HepG2 (cell line): ENCODE data around the gene SERTAD2. TPM values are rescaled to one million over a fixed set of nuclear protein-coding genes. Genes with fewer than 3 reads are reported as not detected.

Experiments
- CC2D1A ChIP-seq: sonication (generic); formaldehyde crosslinking; IDR thresholded peaks from 2 replicates; pipeline ENCODE4 v1.8.1; 2023; ENCODE audit warnings: mild to moderate bottlenecking, missing genetic modification reagents
- DR1 ChIP-seq: sonication (generic); formaldehyde crosslinking; IDR thresholded peaks from 2 replicates; pipeline ENCODE4 v1.8.0; 2021; ENCODE audit warnings: mild to moderate bottlenecking, missing genetic modification reagents, inconsistent platforms
- ELF1 ChIP-seq: sonication (generic); formaldehyde crosslinking; IDR thresholded peaks from 2 replicates; pipeline ENCODE4 v1.4.0; 2020; ENCODE audit warnings: missing genetic modification reagents
- HHEX ChIP-seq: IDR thresholded peaks from 2 replicates; pipeline ENCODE4 v1.6.1; 2016; ENCODE audit warnings: control low read depth
- HNF4G ChIP-seq, 2 experiments: sonication (generic) in 1 of 2; formaldehyde crosslinking in 1 of 2; IDR thresholded peaks; 2 replicates each; pipeline versions ENCODE4 v1.4.0 to v1.6.1; 2011 to 2020; ENCODE audit warnings: borderline replicate concordance in 2 of 2, low read depth in 2 of 2, mild to moderate bottlenecking in 2 of 2, low read length in 1 of 2, missing genetic modification reagents in 1 of 2, moderate library complexity in 1 of 2
- IRF2 ChIP-seq: IDR thresholded peaks from 2 replicates; pipeline ENCODE4 v1.6.1; 2018; ENCODE audit warnings: missing genetic modification reagents, missing compliant biosample characterization
- KDM1A ChIP-seq: IDR thresholded peaks from 2 replicates; pipeline ENCODE4 v1.6.1; 2016; ENCODE audit warnings: missing compliant biosample characterization
- KMT2B ChIP-seq: IDR thresholded peaks from 2 replicates; pipeline ENCODE4 v1.6.1; 2016; ENCODE audit warnings: missing genetic modification reagents, missing compliant biosample characterization
- MTF1 ChIP-seq: sonication (generic); formaldehyde crosslinking; IDR thresholded peaks from 2 replicates; pipeline ENCODE4 v1.5.0; 2020; ENCODE audit warnings: missing genetic modification reagents
- NKX3-1 ChIP-seq: sonication (generic); formaldehyde crosslinking; IDR thresholded peaks from 2 replicates; pipeline ENCODE4 v1.5.0; 2020; ENCODE audit warnings: missing genetic modification reagents
- NR2F2 ChIP-seq: IDR thresholded peaks from 2 replicates; pipeline ENCODE4 v1.6.1; 2012; ENCODE audit warnings: low read depth, inconsistent platforms, borderline replicate concordance
- RORA ChIP-seq: sonication (generic); formaldehyde crosslinking; IDR thresholded peaks from 2 replicates; pipeline ENCODE4 v1.5.0; 2020; ENCODE audit warnings: mild to moderate bottlenecking, missing genetic modification reagents, moderate library complexity
- SIN3A ChIP-seq: IDR thresholded peaks from 2 replicates; pipeline ENCODE4 v1.6.1; 2011; ENCODE audit warnings: low read depth, mild to moderate bottlenecking, control low read depth, low read length, borderline replicate concordance
- SNAI1 ChIP-seq: sonication (generic); formaldehyde crosslinking; IDR thresholded peaks from 2 replicates; pipeline ENCODE4 v1.5.0; 2020; ENCODE audit warnings: mild to moderate bottlenecking, missing genetic modification reagents, borderline replicate concordance
- SOX5 ChIP-seq: IDR thresholded peaks from 2 replicates; pipeline ENCODE4 v1.6.1; 2016; ENCODE audit warnings: borderline replicate concordance
- TCF7L2 ChIP-seq: IDR thresholded peaks from 2 replicates; pipeline ENCODE4 v1.6.1; 2011; ENCODE audit warnings: mild to moderate bottlenecking, low read depth, low read length, moderate library complexity
- TEAD2 ChIP-seq: sonication (generic); formaldehyde crosslinking; IDR thresholded peaks from 2 replicates; pipeline ENCODE4 v1.9.0; 2021; ENCODE audit warnings: missing genetic modification reagents
- TP53 ChIP-seq: sonication (generic); formaldehyde crosslinking; conservative IDR thresholded peaks from 2 replicates; pipeline ENCODE4 v1.4.0; 2020; ENCODE audit warnings: missing genetic modification reagents
- ZFP82 ChIP-seq: sonication (generic); formaldehyde crosslinking; IDR thresholded peaks from 2 replicates; pipeline ENCODE4 v1.5.1; 2020; ENCODE audit warnings: mild to moderate bottlenecking, missing genetic modification reagents, borderline replicate concordance
- ZMYM2 ChIP-seq: sonication (generic); formaldehyde crosslinking; IDR thresholded peaks from 2 replicates; pipeline ENCODE4 v1.8.0; 2022; ENCODE audit warnings: mild to moderate bottlenecking, missing genetic modification reagents
- ZNF282 ChIP-seq: fragments of 450-650 bp; IDR thresholded peaks from 2 replicates; pipeline ENCODE4 v1.6.1; 2018; ENCODE audit not compliant: partially characterized antibody
- ZNF460 ChIP-seq: sonication (generic); formaldehyde crosslinking; IDR thresholded peaks from 2 replicates; pipeline ENCODE4 v1.5.1; 2020; ENCODE audit warnings: missing genetic modification reagents, mild to moderate bottlenecking, borderline replicate concordance
- ZNF546 ChIP-seq: sonication (generic); formaldehyde crosslinking; conservative IDR thresholded peaks from 2 replicates; pipeline ENCODE4 v1.8.1; 2023; ENCODE audit warnings: mild to moderate bottlenecking, missing genetic modification reagents
- ZNF605 ChIP-seq: sonication (generic); formaldehyde crosslinking; IDR thresholded peaks from 2 replicates; pipeline ENCODE4 v1.8.0; 2022; ENCODE audit warnings: mild to moderate bottlenecking, missing genetic modification reagents
- polyA plus RNA-seq, 8 experiments: library from polyadenylated mRNA; depleted of rRNA in 3 of 8; stranded (reverse) in 7 of 8; unstranded in 1 of 8; fragments of >200 nt; fragmentation: Illumina TruSeq in 4 of 8; extraction: Trizol in 4 of 8; gene quantifications; 2 replicates each; pipeline versions ENCODE4 v1.2.1 to v1.2.3, GENCODE V29; 2011 to 2016; ENCODE audit warnings: low read depth in 4 of 8, missing spikeins in 1 of 8, mixed read lengths in 1 of 8; ENCODE audit not compliant: insufficient read depth in 1 of 8
- total RNA-seq, 5 experiments: library from RNA; depleted of rRNA; stranded (reverse); fragments of >200 nt; fragmentation: Illumina TruSeq; extraction: Trizol; gene quantifications; 2 replicates each; pipeline ENCODE4 v1.2.3, GENCODE V29; 2016; ENCODE audit warnings: low read depth in 1 of 5
- TF ChIP-seq, protein P1 (sequence below): sonication (generic); formaldehyde crosslinking; IDR thresholded peaks from 2 replicates; pipeline ENCODE4 v1.4.0; 2020; ENCODE audit warnings: missing genetic modification reagents, borderline replicate concordance
- TF ChIP-seq, protein P2 (sequence below): sonication (generic); formaldehyde crosslinking; IDR thresholded peaks from 2 replicates; pipeline ENCODE4 v1.5.0; 2020; ENCODE audit warnings: missing genetic modification reagents
- TF ChIP-seq, protein P3 (sequence below): sonication (generic); formaldehyde crosslinking; IDR thresholded peaks from 2 replicates; pipeline ENCODE4 v1.4.0; 2020; ENCODE audit warnings: low read depth, mild to moderate bottlenecking, missing genetic modification reagents

Gene SERTAD2
- total and polyA plus RNA-seq, 2 of the 13 experiments (the other 11 are each of a cell fraction or from before 2014, with no cell fraction given), result 6.7 to 22.6 TPM

DNA sequence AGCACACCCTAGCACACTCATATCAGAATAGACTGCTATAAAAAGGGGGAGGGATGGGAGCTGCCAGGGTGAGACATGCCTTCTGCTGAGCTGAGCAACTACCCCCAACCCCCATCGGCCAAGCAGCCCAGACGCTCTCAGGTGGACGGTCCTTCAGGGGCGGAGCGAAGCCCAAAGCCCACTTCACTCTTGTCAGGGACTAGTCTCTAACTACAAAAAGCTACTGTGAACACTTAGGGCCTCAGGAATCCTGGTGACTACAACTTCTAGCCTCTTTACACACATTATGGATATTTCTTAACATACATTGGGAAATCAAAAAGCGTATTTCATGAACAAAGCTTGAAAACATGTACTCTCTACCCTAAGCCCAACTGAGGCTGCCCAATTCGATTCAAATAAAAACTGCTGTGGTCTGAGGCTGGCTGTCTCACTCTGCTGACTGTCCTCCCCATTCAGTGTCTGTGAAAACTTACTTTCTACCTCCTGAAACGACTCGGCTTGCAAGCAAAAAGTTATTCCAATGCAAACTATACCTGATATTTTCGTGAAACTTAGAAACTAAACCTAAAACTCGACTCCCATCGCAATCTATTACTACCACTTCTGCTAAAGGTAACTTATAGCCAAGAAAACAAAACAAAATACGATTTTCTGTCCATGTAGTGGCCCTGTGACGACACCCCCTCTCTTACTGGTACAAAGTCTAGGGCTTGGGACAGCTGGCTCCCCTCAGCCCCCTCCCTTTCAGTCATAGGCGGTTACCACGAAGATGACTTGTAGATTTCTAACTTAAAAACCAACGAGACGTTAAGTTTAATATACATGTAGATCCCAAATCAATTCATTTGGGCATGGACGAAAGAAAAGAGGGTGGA is 1.2 kb downstream of the SERTAD2 start (continued):
- TF ChIP-seq ZNF282, result no peak
- TF ChIP-seq, protein P1, sequence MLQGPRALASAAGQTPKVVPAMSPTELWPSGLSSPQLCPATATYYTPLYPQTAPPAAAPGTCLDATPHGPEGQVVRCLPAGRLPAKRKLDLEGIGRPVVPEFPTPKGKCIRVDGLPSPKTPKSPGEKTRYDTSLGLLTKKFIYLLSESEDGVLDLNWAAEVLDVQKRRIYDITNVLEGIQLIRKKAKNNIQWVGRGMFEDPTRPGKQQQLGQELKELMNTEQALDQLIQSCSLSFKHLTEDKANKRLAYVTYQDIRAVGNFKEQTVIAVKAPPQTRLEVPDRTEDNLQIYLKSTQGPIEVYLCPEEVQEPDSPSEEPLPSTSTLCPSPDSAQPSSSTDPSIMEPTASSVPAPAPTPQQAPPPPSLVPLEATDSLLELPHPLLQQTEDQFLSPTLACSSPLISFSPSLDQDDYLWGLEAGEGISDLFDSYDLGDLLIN (CRISPR knock-in tag), result no peak
- no peak for TF ChIP-seq ZNF460 (CRISPR knock-in tag)
- TF ChIP-seq ZNF605 (CRISPR knock-in tag), result peak; percentile 75; the same call in 1 of the 2 replicates
- TF ChIP-seq TEAD2 (CRISPR knock-in tag), result no peak
- no peak for TF ChIP-seq SOX5 (CRISPR knock-in tag)
- peak; percentile 43; the same call in 1 of the 2 replicates for TF ChIP-seq IRF2 (CRISPR knock-in tag)
- no peak for TF ChIP-seq MTF1
- peak; percentile 71 for TF ChIP-seq NKX3-1
- no peak for TF ChIP-seq ZNF546 (CRISPR knock-in tag)
- TF ChIP-seq ELF1 (CRISPR knock-in tag), result 0 out of 2 replicates have a peak, but pooled peaks have one; percentile 14
- TF ChIP-seq DR1, result no peak
- 0 out of 2 replicates have a peak, but pooled peaks have one; percentile 53 for TF ChIP-seq CC2D1A (CRISPR knock-in tag)
- TF ChIP-seq KMT2B (CRISPR knock-in tag), result no peak; the same call in 1 of the 2 replicates
- no peak for TF ChIP-seq NR2F2
- no peak for TF ChIP-seq TP53
- TF ChIP-seq, protein P2, sequence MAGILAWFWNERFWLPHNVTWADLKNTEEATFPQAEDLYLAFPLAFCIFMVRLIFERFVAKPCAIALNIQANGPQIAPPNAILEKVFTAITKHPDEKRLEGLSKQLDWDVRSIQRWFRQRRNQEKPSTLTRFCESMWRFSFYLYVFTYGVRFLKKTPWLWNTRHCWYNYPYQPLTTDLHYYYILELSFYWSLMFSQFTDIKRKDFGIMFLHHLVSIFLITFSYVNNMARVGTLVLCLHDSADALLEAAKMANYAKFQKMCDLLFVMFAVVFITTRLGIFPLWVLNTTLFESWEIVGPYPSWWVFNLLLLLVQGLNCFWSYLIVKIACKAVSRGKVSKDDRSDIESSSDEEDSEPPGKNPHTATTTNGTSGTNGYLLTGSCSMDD (CRISPR knock-in tag), result no peak
- no peak for TF ChIP-seq ZMYM2
- TF ChIP-seq SNAI1 (CRISPR knock-in tag), result 0 out of 2 replicates have a peak, but pooled peaks have one; percentile 32
- TF ChIP-seq HHEX (CRISPR knock-in tag), result no peak
- TF ChIP-seq SIN3A, result peak; percentile 76; the same call in 1 of the 2 replicates
- TF ChIP-seq HNF4G (IDR thresholded peaks at IDR 0.05; ENCODE audit: borderline replicate concordance, low read depth, low read length), result peak; percentile 82
- no peak for TF ChIP-seq HNF4G (CRISPR knock-in tag; IDR thresholded peaks at IDR 0.05; ENCODE audit: borderline replicate concordance, low read depth)
- TF ChIP-seq, protein P3, sequence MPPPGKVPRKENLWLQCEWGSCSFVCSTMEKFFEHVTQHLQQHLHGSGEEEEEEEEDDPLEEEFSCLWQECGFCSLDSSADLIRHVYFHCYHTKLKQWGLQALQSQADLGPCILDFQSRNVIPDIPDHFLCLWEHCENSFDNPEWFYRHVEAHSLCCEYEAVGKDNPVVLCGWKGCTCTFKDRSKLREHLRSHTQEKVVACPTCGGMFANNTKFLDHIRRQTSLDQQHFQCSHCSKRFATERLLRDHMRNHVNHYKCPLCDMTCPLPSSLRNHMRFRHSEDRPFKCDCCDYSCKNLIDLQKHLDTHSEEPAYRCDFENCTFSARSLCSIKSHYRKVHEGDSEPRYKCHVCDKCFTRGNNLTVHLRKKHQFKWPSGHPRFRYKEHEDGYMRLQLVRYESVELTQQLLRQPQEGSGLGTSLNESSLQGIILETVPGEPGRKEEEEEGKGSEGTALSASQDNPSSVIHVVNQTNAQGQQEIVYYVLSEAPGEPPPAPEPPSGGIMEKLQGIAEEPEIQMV, result no peak
- TF ChIP-seq TCF7L2, result no peak
- TF ChIP-seq ZFP82 (CRISPR knock-in tag), result no peak
- TF ChIP-seq KDM1A (CRISPR knock-in tag), result no peak
- no peak for TF ChIP-seq RORA
